ENCODE results near the gene PTPRN2.

PTPRN2 gene

DNA sequence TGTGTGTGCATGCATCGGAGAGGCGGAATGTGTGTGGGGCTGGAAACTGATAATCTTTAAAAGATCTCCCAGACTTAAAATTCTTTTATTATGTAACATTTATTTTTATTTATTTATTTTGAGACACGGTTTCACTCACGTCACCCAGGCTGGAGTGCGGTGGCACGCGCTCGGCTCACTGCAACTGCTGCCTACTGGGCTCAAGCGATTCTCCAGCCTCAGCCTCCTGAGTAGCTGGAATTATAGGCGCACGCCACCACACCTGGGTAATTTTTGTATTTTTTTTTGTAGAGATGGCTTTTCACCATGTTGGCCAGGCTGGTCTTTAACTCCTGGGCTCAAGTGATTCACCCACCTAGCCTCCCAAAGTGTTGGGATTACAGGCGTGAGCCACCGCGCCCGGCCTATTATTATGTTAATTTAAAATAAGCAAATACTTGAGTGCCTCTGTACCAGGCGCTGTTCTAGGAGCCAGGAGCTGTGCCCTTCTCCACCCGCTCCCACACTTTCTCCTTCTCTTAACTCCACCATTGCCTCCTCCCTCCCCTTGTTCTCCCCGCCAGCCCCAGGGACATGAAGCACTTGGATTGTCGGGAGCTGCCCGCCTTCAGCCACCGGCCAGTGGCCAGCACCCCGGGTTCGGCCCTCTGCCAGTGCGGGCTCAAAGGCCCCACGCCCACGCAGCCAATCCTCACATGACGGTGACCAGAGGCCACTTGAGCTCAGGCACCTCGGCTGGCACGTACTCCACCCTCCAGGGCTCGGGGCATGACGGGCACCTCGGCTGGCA, 1087.3 kb downstream of the PTPRN2 start:
- TF ChIP-seq CTCF (conservative IDR thresholded peaks at IDR 0.05; ENCODE audit: low read depth, low read length), result no peak
- DNase-seq (ENCODE audit: low read depth), result no peak
- no peak overlapping the region for H3K4me3 ChIP-seq (ENCODE audit: low read depth, low read length)

DNA sequence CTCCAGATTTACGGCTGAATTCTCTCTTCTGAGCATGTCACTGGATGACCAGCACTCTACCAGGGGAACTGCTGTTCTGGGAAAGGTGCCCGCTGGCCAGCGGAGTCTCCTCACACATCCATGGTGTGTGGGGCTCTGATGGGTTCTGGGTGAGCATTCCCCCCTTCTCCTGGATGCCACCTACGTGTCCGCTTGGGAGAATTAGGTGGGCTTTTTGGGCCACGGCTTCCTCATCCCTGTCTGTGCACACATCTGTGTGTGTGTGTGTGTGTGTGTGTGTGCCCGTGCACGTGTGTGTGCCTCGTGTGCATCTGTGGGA, 1087.8 kb downstream of the PTPRN2 start:
- no peak for TF ChIP-seq CTCF (conservative IDR thresholded peaks at IDR 0.05; ENCODE audit: low read depth, low read length)
- H3K4me3 ChIP-seq (ENCODE audit: low read depth, low read length), result no peak overlapping the region
- DNase-seq (ENCODE audit: low read depth), result no peak

DNA sequence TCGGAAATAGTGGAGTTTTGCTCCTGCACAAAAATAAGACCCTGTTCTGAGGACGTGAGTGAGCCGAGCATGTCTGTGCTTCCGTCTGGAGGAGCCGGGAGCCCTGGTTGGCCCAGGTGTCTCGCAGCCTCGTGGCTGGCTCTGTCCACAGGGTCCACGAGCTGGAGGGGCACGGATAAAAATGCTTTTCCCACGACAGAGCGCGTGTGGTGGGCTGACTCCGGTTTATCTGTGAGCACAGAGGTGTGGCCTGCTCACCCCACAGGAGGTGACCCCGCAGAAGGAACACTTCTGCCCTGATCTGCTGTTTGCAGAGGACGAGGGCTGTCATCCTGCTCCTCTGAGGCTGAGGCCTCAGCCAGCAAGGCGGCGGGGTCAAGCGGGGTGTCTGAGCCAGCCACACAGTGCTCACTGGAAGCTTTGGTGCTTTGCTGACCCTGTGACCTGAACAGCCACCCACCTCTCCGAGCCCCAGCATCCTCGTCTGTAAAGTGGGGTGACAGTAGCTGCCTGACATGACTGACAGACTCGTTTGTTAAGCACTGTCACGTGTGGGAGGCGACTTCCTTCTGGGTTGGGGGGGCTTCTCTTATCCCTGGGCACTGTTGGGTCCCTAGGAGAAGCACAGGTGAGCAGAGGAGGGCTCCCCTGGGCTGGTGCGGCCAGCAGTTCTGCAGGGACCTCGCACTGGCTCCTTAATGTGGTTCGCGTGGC, 1088.3 kb downstream of the PTPRN2 start:
- no peak for DNase-seq (ENCODE audit: low read depth)
- TF ChIP-seq CTCF (conservative IDR thresholded peaks at IDR 0.05; ENCODE audit: low read depth, low read length), result no peak
- H3K4me3 ChIP-seq (ENCODE audit: low read depth, low read length), result no peak overlapping the region

GRCh38 chr7:157498657-157499056, 1089.0 kb downstream of the PTPRN2 start:
- no peak for DNase-seq (ENCODE audit: low read depth)
- no peak overlapping the region for H3K4me3 ChIP-seq (ENCODE audit: low read depth, low read length)
- TF ChIP-seq CTCF (conservative IDR thresholded peaks at IDR 0.05; ENCODE audit: low read depth, low read length), result no peak

DNA sequence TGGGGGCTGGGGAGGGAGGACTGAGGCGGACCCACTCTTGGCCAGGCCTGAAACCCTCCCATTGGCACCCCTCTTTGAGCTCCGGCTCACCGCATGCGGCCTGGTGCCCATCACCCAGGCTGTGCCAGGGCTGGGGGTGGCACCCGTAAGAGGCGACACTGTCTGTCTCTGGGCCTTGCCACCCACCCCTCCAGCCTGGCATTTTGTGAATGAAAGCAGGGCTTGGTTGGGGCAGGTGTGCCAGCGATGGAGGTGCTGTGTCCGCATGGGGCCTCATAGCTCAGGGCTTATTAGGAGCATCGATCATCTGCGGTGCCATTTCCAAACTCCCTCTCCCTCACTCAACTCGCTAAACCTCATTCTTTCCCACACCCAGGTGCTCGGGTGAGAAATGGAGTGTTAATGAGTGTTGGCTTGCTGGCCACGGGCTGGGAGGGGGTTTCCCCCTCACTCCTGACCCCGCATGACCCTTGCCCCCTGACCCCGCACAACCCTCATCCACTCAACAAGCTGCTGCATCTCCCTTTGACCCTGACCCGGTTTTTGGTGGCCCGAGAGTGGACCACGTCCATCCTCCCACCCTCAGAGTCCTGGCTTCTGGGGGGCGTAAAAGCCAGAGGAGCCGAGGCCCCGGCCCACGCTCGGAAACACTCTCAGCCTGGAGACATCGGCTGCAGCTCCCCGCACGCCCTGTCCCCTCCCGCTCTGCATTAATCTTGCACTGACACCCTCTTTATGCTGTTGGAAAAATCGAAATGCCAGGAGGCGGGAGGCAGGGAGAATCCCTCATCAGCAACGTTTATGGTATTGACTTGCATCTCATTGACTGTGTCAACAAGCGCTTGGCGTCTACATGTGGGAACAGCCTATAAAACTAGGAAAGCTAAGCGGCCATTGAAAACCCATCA, 1089.6 kb downstream of the PTPRN2 start:
- no peak for DNase-seq (ENCODE audit: low read depth)
- no peak overlapping the region for H3K4me3 ChIP-seq (ENCODE audit: low read depth, low read length)
- no peak for TF ChIP-seq CTCF (conservative IDR thresholded peaks at IDR 0.05; ENCODE audit: low read depth, low read length)

- H3K4me3 ChIP-seq (ENCODE audit: low read depth, low read length), result no peak overlapping the region
- no peak for DNase-seq (ENCODE audit: low read depth)
- TF ChIP-seq CTCF (conservative IDR thresholded peaks at IDR 0.05; ENCODE audit: low read depth, low read length), result no peak
Observed at GRCh38 chr7:157497367-157497743, 1090.3 kb downstream of the PTPRN2 start.

Data from choroid plexus epithelial cell (primary cell).